HEK293T (cell line): ENCODE results near the gene PTGDR.

Experiments
- BHLHE40 ChIP-seq: fragments of 450-650 bp; IDR thresholded peaks from 2 replicates; pipeline ENCODE4 v1.6.1; 2016; ENCODE audit warnings: mild to moderate bottlenecking, moderate library complexity, borderline replicate concordance
- ELF4 ChIP-seq: fragments of 450-650 bp; IDR thresholded peaks from 2 replicates; pipeline ENCODE4 v1.6.1; 2017; ENCODE audit warnings: antibody characterized with exemption
- FOXA1 ChIP-seq: fragments of 450-650 bp; IDR thresholded peaks from 2 replicates; pipeline ENCODE4 v1.6.1; 2016; ENCODE audit warnings: mild to moderate bottlenecking
- FOXM1 ChIP-seq: fragments of 450-650 bp; IDR thresholded peaks from 2 replicates; pipeline ENCODE4 v1.6.1; 2017; ENCODE audit warnings: mild to moderate bottlenecking, borderline replicate concordance
- L3MBTL2 ChIP-seq: fragments of 450-650 bp; conservative IDR thresholded peaks from 2 replicates; pipeline ENCODE4 v1.6.1; 2016; ENCODE audit warnings: mild to moderate bottlenecking
- NFRKB ChIP-seq: fragments of 450-650 bp; IDR thresholded peaks from 2 replicates; pipeline ENCODE4 v1.6.1; 2016; ENCODE audit warnings: mild to moderate bottlenecking, moderate library complexity
- PKNOX1 ChIP-seq: fragments of 450-650 bp; IDR thresholded peaks from 2 replicates; pipeline ENCODE4 v1.6.1; 2016
- SP1 ChIP-seq: fragments of 450-650 bp; IDR thresholded peaks from 2 replicates; pipeline ENCODE4 v1.6.1; 2017
- SUZ12 ChIP-seq: fragments of 450-650 bp; IDR thresholded peaks from 2 replicates; pipeline ENCODE4 v1.6.1; 2016; ENCODE audit warnings: mild to moderate bottlenecking
- ZNF384 ChIP-seq: fragments of 450-650 bp; IDR thresholded peaks from 2 replicates; pipeline ENCODE4 v1.6.1; 2016

- TF ChIP-seq ELF4 (no peak), SUZ12 (no peak), ZNF384 (no peak), BHLHE40 (no peak), L3MBTL2 (no peak), FOXM1 (no peak), NFRKB (no peak), FOXA1 (no peak), SP1 (no peak), PKNOX1 (no peak)
Measured at GRCh38 chr14:52248057-52248456, 19.4 kb upstream of the PTGDR start.
